ENCODE data around the gene ADAMTS15. TPM values are rescaled to one million over a fixed set of nuclear protein-coding genes. Genes with fewer than 3 reads are reported as not detected.
A peak's percentile ranks its signal among the peaks of the same experiment; 100 is the strongest.

Gene ADAMTS15
- total and polyA plus RNA-seq, 12 donors, result 7.7 to 49.4 (median 16.4) TPM

- Histone ChIP-seq H3K27me3 (no peaks in the 10 kb centered on the region), H3K4me3 (no peak overlapping the region), H3K9me3 (peaks cover 0 to 14% (median 0%) of the 10 kb centered on the region in 11 donors), H3K27ac (peak overlapping the region; percentile 4 to 72 (median 40)), H3K36me3 (no peaks in the 10 kb centered on the region), H3K4me1 (peaks cover 5 to 46% (median 26%) of the 10 kb centered on the region in 9 donors)
- no peak for DNase-seq
- intact Hi-C loops (cut with DNase I), result no loop called here
- 47 to 54% methylated on average over 8 of the region's 8 CpGs for WGBS, 2 donors
- TF ChIP-seq, protein P1, sequence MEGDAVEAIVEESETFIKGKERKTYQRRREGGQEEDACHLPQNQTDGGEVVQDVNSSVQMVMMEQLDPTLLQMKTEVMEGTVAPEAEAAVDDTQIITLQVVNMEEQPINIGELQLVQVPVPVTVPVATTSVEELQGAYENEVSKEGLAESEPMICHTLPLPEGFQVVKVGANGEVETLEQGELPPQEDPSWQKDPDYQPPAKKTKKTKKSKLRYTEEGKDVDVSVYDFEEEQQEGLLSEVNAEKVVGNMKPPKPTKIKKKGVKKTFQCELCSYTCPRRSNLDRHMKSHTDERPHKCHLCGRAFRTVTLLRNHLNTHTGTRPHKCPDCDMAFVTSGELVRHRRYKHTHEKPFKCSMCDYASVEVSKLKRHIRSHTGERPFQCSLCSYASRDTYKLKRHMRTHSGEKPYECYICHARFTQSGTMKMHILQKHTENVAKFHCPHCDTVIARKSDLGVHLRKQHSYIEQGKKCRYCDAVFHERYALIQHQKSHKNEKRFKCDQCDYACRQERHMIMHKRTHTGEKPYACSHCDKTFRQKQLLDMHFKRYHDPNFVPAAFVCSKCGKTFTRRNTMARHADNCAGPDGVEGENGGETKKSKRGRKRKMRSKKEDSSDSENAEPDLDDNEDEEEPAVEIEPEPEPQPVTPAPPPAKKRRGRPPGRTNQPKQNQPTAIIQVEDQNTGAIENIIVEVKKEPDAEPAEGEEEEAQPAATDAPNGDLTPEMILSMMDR (IDR thresholded peaks at IDR 0.05), result no peak
- peak in 5 of 8 donors; percentile 14 to 41 (median 31) for ATAC-seq
Observed at GRCh38 chr11:130510407-130511006, 62.1 kb downstream of the ADAMTS15 start.

DNA sequence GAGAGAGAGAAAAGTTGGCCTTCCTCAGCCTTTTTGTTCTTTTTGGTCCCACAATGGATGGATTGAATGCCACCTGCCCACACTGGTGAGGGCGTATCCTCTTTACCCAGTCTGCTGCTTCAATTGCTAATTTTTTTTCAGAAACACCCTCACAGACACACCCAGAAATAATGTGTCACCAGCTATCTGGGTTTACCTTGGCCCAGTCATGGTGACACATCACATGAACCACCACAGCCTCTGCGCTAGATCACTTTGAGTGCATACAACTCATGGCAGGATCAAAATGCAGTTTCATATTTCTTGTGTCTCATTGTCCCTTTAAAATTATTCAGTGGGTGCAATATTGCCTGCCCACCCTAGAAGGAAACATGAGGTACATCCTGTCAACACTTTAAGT, 63.3 kb downstream of the ADAMTS15 start:
- H3K27ac ChIP-seq, result no peak overlapping the region
- intact Hi-C loops (cut with DNase I), result no loop called here
- DNase-seq, result no peak
- TF ChIP-seq, protein P1 (IDR thresholded peaks at IDR 0.05), result no peak
- no peaks in the 10 kb centered on the region for H3K27me3 ChIP-seq
- 69 to 94% methylated on average over 2 of the region's 2 CpGs for WGBS, 2 donors
- H3K9me3 ChIP-seq, result peaks cover 0 to 14% (median 0%) of the 10 kb centered on the region in 11 donors
- H3K4me1 ChIP-seq, result peaks cover 5 to 52% (median 26%) of the 10 kb centered on the region in 9 donors
- H3K36me3 ChIP-seq, result no peaks in the 10 kb centered on the region
- no peak overlapping the region for H3K4me3 ChIP-seq
- no peak for ATAC-seq

DNA sequence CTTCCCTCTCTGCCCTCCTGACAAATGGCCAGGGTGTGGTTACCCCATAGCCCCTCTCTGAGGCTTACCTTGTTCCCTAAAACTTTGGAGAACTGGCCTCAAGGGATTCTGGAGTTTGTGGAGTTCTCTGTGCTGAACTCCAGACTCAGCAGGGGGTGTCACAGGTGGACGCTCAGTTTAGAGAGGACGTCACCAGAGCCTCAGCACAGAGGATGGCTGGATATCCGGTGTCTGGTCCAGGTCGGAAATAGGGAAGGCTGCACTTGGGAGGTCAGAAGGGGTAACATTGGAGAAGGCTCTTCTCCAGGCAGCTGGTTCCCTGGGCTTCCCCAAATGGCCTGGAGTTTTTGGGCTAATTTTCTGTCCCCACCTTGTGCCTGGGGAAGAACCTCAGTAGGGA, 64.2 kb downstream of the ADAMTS15 start:
- WGBS, 2 donors, result 77 to 93% methylated on average over 4 of the region's 4 CpGs
- intact Hi-C loops (cut with DNase I), result no loop called here

GRCh38 chr11:130513132-130513531, 64.7 kb downstream of the ADAMTS15 start:
- no peaks in the 10 kb centered on the region for H3K9me3 ChIP-seq
- DNase-seq, result peak; percentile 61 to 67

More for the DNA sequence above, 64.2 kb downstream of the ADAMTS15 start:
- Histone ChIP-seq H3K4me3 (no peak overlapping the region), H3K27me3 (no peaks in the 10 kb centered on the region), H3K4me1 (peaks cover 5 to 52% (median 26%) of the 10 kb centered on the region in 9 donors), H3K27ac (peak overlapping the region in 5 of 10 donors; percentile 0 to 78 (median 55)), H3K36me3 (no peaks in the 10 kb centered on the region), H3K9me3 (peaks cover 0 to 5% (median 0%) of the 10 kb centered on the region in 11 donors)
- peak in 3 of 8 donors; percentile 10 to 24 (median 18) for ATAC-seq
- TF ChIP-seq, protein P1 (IDR thresholded peaks at IDR 0.05), result no peak
- no peak for DNase-seq

More at GRCh38 chr11:130513132-130513531, 64.7 kb downstream of the ADAMTS15 start:
- Histone ChIP-seq H3K27me3 (no peaks in the 10 kb centered on the region), H3K4me1 (peaks cover 5 to 52% (median 26%) of the 10 kb centered on the region in 9 donors), H3K4me3 (no peak overlapping the region), H3K36me3 (no peaks in the 10 kb centered on the region), H3K27ac (peak overlapping the region in 8 of 10 donors; percentile 0 to 78 (median 38))
- TF ChIP-seq, protein P1 (IDR thresholded peaks at IDR 0.05), result no peak
- WGBS, 2 donors, result 14 to 31% methylated on average over 4 of the region's 4 CpGs
- intact Hi-C loops (cut with DNase I), result no loop called here
- peak; percentile 80 to 94 (median 89) for ATAC-seq

Measured in heart right ventricle (tissue), 16 donors.